PC-3 (cell line): ENCODE measurements around the gene ABHD6. TPM values are rescaled to one million over a fixed set of nuclear protein-coding genes. Genes with fewer than 3 reads are reported as not detected.

Source experiments
- ATAC-seq: fragments of 200-7000 bp; cut with Tn5 transposase; 2 replicates; pipeline ENCODE4 v1.9.1; 2020; ENCODE audit warnings: mild to moderate bottlenecking, moderate library complexity
- BruUV-seq: library from RNA; stranded (reverse); fragments of 400-500 nt; replicated peaks from 2 replicates; lab custom pipeline; 2021; lab: Mats Ljungman, UMichigan
- CTCF ChIA-PET: fragments of 300-600 bp; sonication (Branson Sonifier 250); formaldehyde crosslinking; loops from one replicate; lab custom pipeline; 2022; ENCODE audit warnings: antibody characterized with exemption; lab: Charles Lee
- POLR2A ChIA-PET: fragments of 300-600 bp; sonication (Branson Sonifier 250); formaldehyde crosslinking; loops from one replicate; lab custom pipeline; 2022; ENCODE audit warnings: antibody characterized with exemption; ENCODE audit not compliant: unreplicated experiment; lab: Charles Lee
- DNase-seq: peaks from one replicate; pipeline ENCODE4 v3.0.0-alpha.2; 2015
- H2AFZ ChIP-seq: fragments of 300-600 bp; sonication (generic); 2 replicates; pipeline ENCODE4 v1.6.0; 2016; ENCODE audit warnings: antibody characterized with exemption, low read length
- H3F3A ChIP-seq: fragments of 300-600 bp; sonication (generic); one replicate; pipeline ENCODE4 v1.6.0; 2017; ENCODE audit warnings: antibody characterized with exemption, low read length, control low read depth, mild to moderate bottlenecking; ENCODE audit not compliant: unreplicated experiment
- H3K27ac ChIP-seq: fragments of 300-600 bp; sonication (generic); 2 replicates; pipeline ENCODE4 v1.5.1; 2016; ENCODE audit warnings: mild to moderate bottlenecking, low read length
- H3K27me3 ChIP-seq: fragments of 300-600 bp; sonication (generic); 2 replicates; pipeline ENCODE4 v1.6.1; 2016; ENCODE audit warnings: low read length, mixed read lengths
- H3K36me3 ChIP-seq: fragments of 300-600 bp; sonication (generic); 2 replicates; pipeline ENCODE4 v1.6.1; 2016; ENCODE audit warnings: low read depth, mixed run types, low read length, mixed read lengths
- H3K4me1 ChIP-seq: fragments of 300-600 bp; sonication (generic); 2 replicates; pipeline ENCODE4 v1.5.1; 2016; ENCODE audit warnings: low read length; ENCODE audit not compliant: insufficient read depth
- H3K4me2 ChIP-seq: fragments of 300-600 bp; sonication (generic); 2 replicates; pipeline ENCODE4 v1.6.0; 2016; ENCODE audit warnings: low read length
- H3K4me3 ChIP-seq: fragments of 300-600 bp; sonication (generic); 2 replicates; pipeline ENCODE4 v1.5.1; 2016; ENCODE audit warnings: mild to moderate bottlenecking, low read length, mixed read lengths
- H3K79me2 ChIP-seq: fragments of 300-600 bp; sonication (generic); 2 replicates; pipeline ENCODE4 v1.6.1; 2017; ENCODE audit warnings: low read length, mixed read lengths
- H3K9ac ChIP-seq: fragments of 300-600 bp; sonication (generic); 2 replicates; pipeline ENCODE4 v1.6.0; 2016; ENCODE audit warnings: mild to moderate bottlenecking, low read length
- H3K9me2 ChIP-seq: fragments of 300-600 bp; sonication (generic); replicated peaks from 2 replicates; pipeline ENCODE4 v1.6.1; 2016; ENCODE audit warnings: mixed run types, low read length, mixed read lengths
- H3K9me3 ChIP-seq: fragments of 300-600 bp; sonication (generic); 2 replicates; pipeline ENCODE4 v1.6.1; 2016; ENCODE audit warnings: low read length, mixed read lengths
- H4K20me1 ChIP-seq: fragments of 300-600 bp; sonication (generic); 2 replicates; pipeline ENCODE4 v1.6.1; 2016; ENCODE audit warnings: low read length, mixed read lengths
- CTCF ChIP-seq: fragments of 300-600 bp; sonication (generic); conservative IDR thresholded peaks from 2 replicates; pipeline ENCODE4 v1.5.1; 2017; ENCODE audit warnings: antibody characterized with exemption, low read depth, mild to moderate bottlenecking, low read length
- EZH2 ChIP-seq: fragments of 300-600 bp; sonication (generic); IDR thresholded peaks from one replicate; pipeline ENCODE4 v1.6.1; 2017; ENCODE audit warnings: antibody characterized with exemption, mild to moderate bottlenecking, low read length; ENCODE audit not compliant: unreplicated experiment
- EZH2phosphoT487 ChIP-seq: fragments of 300-600 bp; sonication (generic); IDR thresholded peaks from 2 replicates; pipeline ENCODE4 v1.6.1; 2018; ENCODE audit warnings: mild to moderate bottlenecking, antibody characterized with exemption, low read length, borderline replicate concordance
- intact Hi-C: fragments of 100-400 bp; cut with micrococcal nuclease; formaldehyde crosslinking; loops from 2 replicates; pipeline ENCODE4 v1.9.0; 2023
- total RNA-seq: library from RNA; depleted of rRNA; stranded (reverse); fragments of >200 nt; gene quantifications from 2 replicates; pipeline ENCODE4 v1.2.3, GENCODE V29; 2014

Gene ABHD6
- total RNA-seq, 1 experiment from 2014 or later = 13.4 TPM

DNA sequence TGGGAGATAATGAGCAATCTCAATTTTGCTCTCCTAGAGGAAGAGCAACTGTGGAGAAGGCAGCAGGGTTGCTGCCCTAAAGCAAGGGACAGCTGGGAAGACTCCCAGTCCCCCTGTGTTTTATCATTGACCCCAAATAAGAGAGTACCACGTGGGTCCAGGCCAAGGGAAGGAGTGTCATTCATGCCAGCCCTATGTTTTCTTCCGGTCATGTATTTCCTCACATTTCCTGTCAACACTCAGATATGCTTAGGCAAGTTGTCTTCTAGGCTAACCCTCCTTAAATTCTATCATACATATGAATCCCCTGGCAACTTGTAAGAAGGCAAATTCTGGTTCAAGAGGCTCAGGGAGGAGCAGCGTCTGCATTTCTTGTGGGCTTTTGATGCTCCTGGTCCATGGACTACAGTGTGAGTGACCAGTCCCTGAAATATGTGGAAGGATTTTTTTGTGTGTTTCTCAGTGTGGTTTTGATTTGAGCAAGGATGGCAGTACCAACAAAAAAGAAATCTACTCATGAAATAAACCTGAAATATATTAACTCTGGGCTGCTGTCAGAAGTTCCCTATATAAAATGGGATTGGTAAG lies 36.5 kb downstream of the ABHD6 start:
- Histone ChIP-seq H3K27ac (no peak overlapping the region), H2AFZ (no peak overlapping the region), H3K9me3 (no peaks in the 10 kb centered on the region), H3K4me1 (peaks cover 14% of the 10 kb centered on the region), H3K4me2 (no peak overlapping the region), H3F3A (peaks cover 8% of the 10 kb centered on the region), H4K20me1 (no peaks in the 10 kb centered on the region), H3K9ac (no peak overlapping the region), H3K4me3 (no peak overlapping the region), H3K79me2 (no peaks in the 10 kb centered on the region), H3K36me3 (no peaks in the 10 kb centered on the region), H3K27me3 (no peaks in the 10 kb centered on the region), H3K9me2 (no peaks in the 10 kb centered on the region)
- DNase-seq (no peak), ATAC-seq (no peak)
- ChIA-PET CTCF (no interaction called here), POLR2A (no interaction called here)
- TF ChIP-seq CTCF = no peak
- intact Hi-C loops = loop anchor here (5.0 kb wide), 1 partner anchor 57 kb away; no protein-coding TSS in a partner anchor
- BruUV-seq = no TSS peak

DNA sequence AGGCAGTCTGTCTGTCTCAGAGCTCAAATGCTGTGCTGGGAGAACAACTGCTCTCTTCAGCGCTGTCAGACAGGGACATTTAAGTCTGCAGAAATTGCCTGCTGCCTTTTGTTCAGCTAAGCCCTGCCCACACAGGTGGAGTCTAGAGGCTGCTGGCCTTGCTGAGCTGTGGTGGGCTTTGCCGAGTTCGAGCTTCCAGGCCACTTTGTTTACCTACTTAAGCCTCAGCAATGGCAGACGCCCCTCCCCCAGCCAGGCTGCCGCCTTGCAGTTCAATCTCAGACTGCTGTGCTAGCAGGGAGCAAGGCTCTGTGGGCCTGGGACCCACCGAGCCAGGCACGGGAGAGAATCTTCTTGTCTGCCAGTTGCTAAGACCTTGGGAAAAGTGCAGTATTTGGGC lies 43.5 kb downstream of the ABHD6 start:
- no TSS peak for BruUV-seq
- no peak overlapping the region for H3K4me2 ChIP-seq
- H4K20me1 ChIP-seq = no peaks in the 10 kb centered on the region
- ATAC-seq (no peak), DNase-seq (no peak)
- no peak for TF ChIP-seq CTCF
- TF ChIP-seq EZH2 = no peak
- TF ChIP-seq EZH2phosphoT487 = no peak
- ChIA-PET CTCF (no interaction called here), POLR2A (no interaction called here)
- H3K9ac ChIP-seq = no peak overlapping the region
- H3K9me2 ChIP-seq = no peaks in the 10 kb centered on the region
- H2AFZ ChIP-seq = no peak overlapping the region
- H3K9me3 ChIP-seq = no peaks in the 10 kb centered on the region
- no peaks in the 10 kb centered on the region for H3K27me3 ChIP-seq
- intact Hi-C loops = no loop called here
- H3K4me1 ChIP-seq = no peaks in the 10 kb centered on the region
- H3K27ac ChIP-seq = no peak overlapping the region
- no peaks in the 10 kb centered on the region for H3K36me3 ChIP-seq
- H3F3A ChIP-seq = no peaks in the 10 kb centered on the region
- H3K79me2 ChIP-seq = no peaks in the 10 kb centered on the region
- H3K4me3 ChIP-seq = no peak overlapping the region

DNA sequence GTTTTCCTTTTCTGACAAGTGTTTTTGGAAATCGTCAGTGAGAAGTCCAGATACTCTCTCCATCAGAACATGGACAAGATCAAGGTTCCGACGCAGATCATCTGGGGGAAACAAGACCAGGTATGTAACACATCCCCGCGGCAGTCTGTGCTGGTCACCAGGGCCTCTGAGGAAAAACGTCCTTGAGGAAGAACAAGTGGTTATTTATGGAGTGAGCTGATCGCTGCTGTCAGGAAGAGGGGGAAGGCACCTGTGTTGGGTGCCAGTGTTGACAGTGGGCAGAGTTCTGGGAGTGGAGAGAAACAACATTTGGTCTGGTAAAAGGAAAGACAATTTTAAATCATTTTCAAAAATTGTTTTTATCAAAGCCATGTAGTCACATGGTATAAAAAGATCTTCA lies 47.7 kb downstream of the ABHD6 start:
- Histone ChIP-seq H3K9me2 (no peaks in the 10 kb centered on the region), H3K4me3 (no peak overlapping the region), H3K4me1 (no peaks in the 10 kb centered on the region), H3K79me2 (no peaks in the 10 kb centered on the region), H3F3A (no peaks in the 10 kb centered on the region), H4K20me1 (no peaks in the 10 kb centered on the region), H3K9ac (no peak overlapping the region), H3K4me2 (no peak overlapping the region), H3K36me3 (0 out of 2 replicates have a peak, but pooled peaks cover 2% of the 10 kb centered on the region), H2AFZ (no peak overlapping the region), H3K27ac (no peak overlapping the region), H3K27me3 (no peaks in the 10 kb centered on the region), H3K9me3 (no peaks in the 10 kb centered on the region)
- ChIA-PET POLR2A (no interaction called here), CTCF (no interaction called here)
- intact Hi-C loops = no loop called here
- ATAC-seq (no peak), DNase-seq (no peak)
- BruUV-seq = no TSS peak
- TF ChIP-seq EZH2 (no peak), CTCF (no peak), EZH2phosphoT487 (no peak)
